Body of pancreas (tissue), 4 donors: ENCODE results near the gene PPP3CB. TPM values are rescaled to one million over a fixed set of nuclear protein-coding genes. Genes with fewer than 3 reads are reported as not detected.

Experiments
- ATAC-seq: fragments of 150-250 bp; one replicate; pipeline ENCODE4 v1.9.1; 2016
- DNase-seq, 4 donors: peaks; one replicate each; pipeline ENCODE4 v3.0.0-alpha.2; 2019
- H3K27ac ChIP-seq, 4 donors: fragments of 200-600 bp; sonication (generic); 1 replicate in 3 of 4; 2 replicates in 1 of 4; pipeline versions ENCODE4 v1.5.1 to v1.6.1; 2016 to 2019; ENCODE audit warnings: mild to moderate bottlenecking in 1 of 4, mixed read lengths in 1 of 4, moderate library complexity in 1 of 4
- H3K27me3 ChIP-seq, 2 donors: fragments of 200-600 bp; sonication (generic); one replicate each; pipeline ENCODE4 v1.6.0; 2016; ENCODE audit warnings: mild to moderate bottlenecking in 1 of 2
- H3K36me3 ChIP-seq, 2 donors: fragments of 200-600 bp; sonication (generic); replicated peaks in 1 of 2; 2 replicates each; pipeline ENCODE4 v1.5.1; 2016; ENCODE audit warnings: low read depth in 2 of 2; ENCODE audit not compliant: insufficient read depth in 1 of 2
- H3K4me1 ChIP-seq: fragments of 200-600 bp; sonication (generic); one replicate; pipeline ENCODE4 v1.6.0; 2016
- H3K4me3 ChIP-seq, 2 donors: fragments of 200-600 bp; sonication (generic); 1 replicate in 1 of 2; 2 replicates in 1 of 2; pipeline ENCODE4 v1.5.1; 2016 to 2019
- H3K9me3 ChIP-seq, 3 donors: fragments of 200-600 bp; sonication (generic); 1 replicate in 2 of 3; 2 replicates in 1 of 3; pipeline ENCODE4 v1.5.1; 2016
- POLR2A ChIP-seq, 3 donors: fragments of 450-650 bp; IDR thresholded peaks; one replicate each; pipeline ENCODE4 v1.6.1; 2016; ENCODE audit warnings: antibody characterized with exemption in 3 of 3, mild to moderate bottlenecking in 2 of 3
- WGBS, 2 donors: methylation state at CpG; one replicate each; pipeline ENCODE4 v1.1.5; 2017; 5-methylcytosine and 5-hydroxymethylcytosine counted together
- intact Hi-C: fragments of 100-400 bp; cut with DNase I; formaldehyde crosslinking; loops from one replicate; pipeline ENCODE4 v1.15.1; 2023
- total RNA-seq, 2 donors: library from RNA; depleted of rRNA; stranded (reverse); fragments of >200 nt; gene quantifications; one replicate each; pipeline ENCODE4 v1.1.0, GENCODE V29; 2016
- TF ChIP-seq, protein P1 (sequence below), 7 experiments: fragments of 450-650 bp in 4 of 7; fragments of 200-600 bp in 3 of 7; sonication (generic) in 3 of 7; IDR thresholded peaks; one replicate each; pipeline ENCODE4 v1.5.1; 2016 to 2019; ENCODE audit warnings: antibody characterized with exemption in 7 of 7

PPP3CB gene
- total RNA-seq, 2 donors from 2014 or later, result 20.4 to 27.5 TPM

DNA sequence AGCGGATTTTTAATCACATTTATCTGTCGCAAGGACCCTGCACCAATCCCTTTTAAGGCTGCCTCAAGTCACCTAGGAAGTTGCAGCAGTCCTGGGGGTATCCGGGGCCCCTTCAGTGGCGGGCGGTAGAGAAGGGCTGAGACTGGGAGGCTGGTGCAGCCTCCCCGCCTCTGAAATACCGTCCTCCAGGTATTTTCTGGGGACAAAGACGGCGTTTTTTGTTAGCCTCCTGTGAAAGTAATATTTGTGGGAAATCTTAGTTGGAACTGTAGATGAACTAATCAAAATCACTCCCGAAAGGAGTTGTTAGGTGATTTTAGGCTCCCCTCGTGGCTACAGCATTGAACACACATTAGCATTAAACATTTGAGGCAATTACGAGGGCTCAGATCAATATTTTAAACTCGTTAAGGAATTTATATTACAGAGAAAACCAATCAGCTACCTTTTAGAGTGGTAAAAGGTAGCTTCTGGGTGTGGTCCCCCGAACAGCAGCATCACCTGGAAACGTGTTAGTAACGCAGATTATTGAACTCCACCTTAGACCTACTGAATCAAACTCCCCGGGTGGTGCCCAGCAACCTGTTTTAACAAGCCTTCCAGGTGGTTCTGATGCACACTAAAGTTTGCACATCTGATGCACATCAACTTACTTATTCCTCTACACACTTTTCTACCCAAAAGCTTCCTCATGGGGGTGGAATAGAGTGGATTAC is 81.4 kb downstream of the PPP3CB start:
- peak; percentile 23 for ATAC-seq
- 0 to 3% methylated on average over 14 to 17 of the region's 17 CpGs for WGBS, 2 donors

DNA sequence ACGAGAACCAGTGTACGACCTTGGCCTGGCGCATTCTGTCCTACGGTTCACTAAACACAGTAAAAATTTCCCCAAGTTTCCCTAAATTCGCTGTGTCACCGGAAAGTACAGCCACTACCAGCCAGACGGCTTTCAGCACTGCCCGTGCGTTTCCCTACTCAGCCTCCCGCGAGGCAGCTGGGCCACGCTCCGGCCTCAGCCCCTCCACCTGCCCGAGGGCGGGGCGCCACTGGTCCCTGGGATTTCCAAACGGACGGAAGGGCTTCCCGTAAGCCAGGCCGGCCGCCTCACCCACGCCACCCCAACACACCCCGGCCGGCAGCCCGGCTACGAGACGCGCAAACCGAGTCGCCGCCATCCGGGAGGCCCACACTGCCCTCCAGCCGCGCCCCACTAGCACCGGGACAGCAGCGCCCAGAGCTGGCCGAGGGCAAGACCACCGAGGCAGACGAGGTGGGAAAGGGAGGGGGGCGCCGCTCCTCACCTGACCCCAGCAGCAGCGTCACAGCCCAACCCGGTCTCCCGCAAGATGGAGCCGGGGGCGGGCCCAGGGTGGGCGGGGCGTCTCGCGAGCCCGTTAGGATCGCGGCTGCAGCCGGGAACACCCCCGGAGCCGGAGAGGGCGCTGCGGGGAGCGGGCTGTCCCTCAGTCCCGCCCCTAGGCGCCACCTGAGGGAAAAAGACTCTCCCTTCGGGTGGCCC is 82.1 kb downstream of the PPP3CB start, which contains the start of gene ANXA7:
Gene ANXA7, minus strand, starts transcription at position 531 of the 702 bp plus-strand sequence. CDS start 13,202 bp downstream, outside the sequence.
- H3K4me1 ChIP-seq, result peaks cover 36% of the 10 kb centered on the region
- peak; percentile 80 to 92 (median 89) for TF ChIP-seq POLR2A (IDR thresholded peaks at IDR 0.05)
- TF ChIP-seq, protein P1, sequence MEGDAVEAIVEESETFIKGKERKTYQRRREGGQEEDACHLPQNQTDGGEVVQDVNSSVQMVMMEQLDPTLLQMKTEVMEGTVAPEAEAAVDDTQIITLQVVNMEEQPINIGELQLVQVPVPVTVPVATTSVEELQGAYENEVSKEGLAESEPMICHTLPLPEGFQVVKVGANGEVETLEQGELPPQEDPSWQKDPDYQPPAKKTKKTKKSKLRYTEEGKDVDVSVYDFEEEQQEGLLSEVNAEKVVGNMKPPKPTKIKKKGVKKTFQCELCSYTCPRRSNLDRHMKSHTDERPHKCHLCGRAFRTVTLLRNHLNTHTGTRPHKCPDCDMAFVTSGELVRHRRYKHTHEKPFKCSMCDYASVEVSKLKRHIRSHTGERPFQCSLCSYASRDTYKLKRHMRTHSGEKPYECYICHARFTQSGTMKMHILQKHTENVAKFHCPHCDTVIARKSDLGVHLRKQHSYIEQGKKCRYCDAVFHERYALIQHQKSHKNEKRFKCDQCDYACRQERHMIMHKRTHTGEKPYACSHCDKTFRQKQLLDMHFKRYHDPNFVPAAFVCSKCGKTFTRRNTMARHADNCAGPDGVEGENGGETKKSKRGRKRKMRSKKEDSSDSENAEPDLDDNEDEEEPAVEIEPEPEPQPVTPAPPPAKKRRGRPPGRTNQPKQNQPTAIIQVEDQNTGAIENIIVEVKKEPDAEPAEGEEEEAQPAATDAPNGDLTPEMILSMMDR (IDR thresholded peaks at IDR 0.05), result peak in 4 of 7 experiments; percentile 25 to 47 (median 38)
- ATAC-seq (peak; percentile 95), DNase-seq (peak; percentile 95 to 97 (median 95))
- peak within 1 kb of the TSS; percentile 81 to 86 for H3K4me3 ChIP-seq
- no peaks in the 10 kb centered on the region for H3K27me3 ChIP-seq
- peak within 1 kb of the TSS; percentile 96 to 100 (median 98) for H3K27ac ChIP-seq
- H3K36me3 ChIP-seq, result no peaks in the 10 kb centered on the region
- no peaks in the 10 kb centered on the region for H3K9me3 ChIP-seq
- 0 to 1% methylated on average over 4 to 48 of the region's 62 CpGs for WGBS, 2 donors
- intact Hi-C loops, result no loop called here

More for the DNA sequence above, 81.4 kb downstream of the PPP3CB start:
- Histone ChIP-seq H3K27ac (peak overlapping the region; percentile 96 to 100 (median 98)), H3K4me1 (peaks cover 29% of the 10 kb centered on the region), H3K27me3 (no peaks in the 10 kb centered on the region), H3K9me3 (no peaks in the 10 kb centered on the region), H3K36me3 (no peaks in the 10 kb centered on the region), H3K4me3 (peak overlapping the region; percentile 81 to 86)
- no peak for TF ChIP-seq POLR2A (IDR thresholded peaks at IDR 0.05)
- TF ChIP-seq, protein P1 (IDR thresholded peaks at IDR 0.05), result peak in 1 of 7 experiments; percentile 34
- no peak for DNase-seq
- intact Hi-C loops, result no loop called here

DNA sequence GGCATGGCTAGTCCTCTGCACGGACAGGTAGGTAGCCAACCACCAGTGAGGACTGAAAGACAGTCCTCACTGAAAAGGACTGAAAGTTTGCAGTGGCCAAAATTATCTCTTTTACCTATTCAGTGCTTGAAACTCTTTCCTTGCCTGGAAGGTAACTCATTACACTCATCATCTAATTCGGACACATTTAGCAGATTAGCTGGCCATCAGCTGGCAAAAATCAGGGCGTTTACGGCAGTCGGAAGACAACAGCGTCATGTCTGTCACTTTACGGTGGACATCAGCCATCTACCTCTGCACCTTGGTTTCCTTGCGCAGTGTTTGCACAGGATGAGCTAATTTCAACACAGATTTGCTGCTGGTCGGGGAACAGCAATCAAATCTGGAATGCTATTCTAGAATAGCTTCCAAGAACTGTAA is 82.7 kb downstream of the PPP3CB start:
- peak; percentile 63 to 76 (median 64) for DNase-seq
- TF ChIP-seq, protein P1 (IDR thresholded peaks at IDR 0.05), result no peak
- Histone ChIP-seq H3K4me3 (peak overlapping the region; percentile 81 to 86), H3K4me1 (peaks cover 37% of the 10 kb centered on the region), H3K9me3 (no peaks in the 10 kb centered on the region), H3K27ac (peak overlapping the region; percentile 96 to 100 (median 98)), H3K27me3 (no peaks in the 10 kb centered on the region), H3K36me3 (no peaks in the 10 kb centered on the region)
- intact Hi-C loops, result no loop called here
- peak; percentile 70 for ATAC-seq
- 0 to 1% methylated on average over 9 of the region's 9 CpGs for WGBS, 2 donors

DNA sequence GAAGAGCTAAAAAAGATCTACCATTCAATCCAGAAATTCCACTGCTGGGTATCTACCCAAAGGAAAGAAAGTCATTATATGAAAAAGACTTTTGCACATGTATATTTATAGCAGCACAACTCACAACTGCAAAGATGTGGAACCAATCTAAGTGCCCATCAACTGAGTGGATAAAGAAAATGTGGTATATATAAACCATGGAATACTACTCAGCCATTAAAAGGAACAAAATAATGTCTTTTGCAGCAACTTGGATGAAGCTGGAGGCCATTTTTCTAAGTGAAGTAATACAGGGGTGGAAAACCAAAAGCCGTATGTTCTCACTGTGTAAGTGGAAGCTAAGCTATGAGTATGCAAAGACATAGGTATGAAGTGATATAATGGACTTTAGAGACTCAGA is 84.9 kb downstream of the PPP3CB start:
- TF ChIP-seq, protein P1 (IDR thresholded peaks at IDR 0.05), result no peak
- 83 to 97% methylated on average over 1 of the region's 1 CpG for WGBS, 2 donors
- intact Hi-C loops, result no loop called here
- no peak overlapping the region for H3K27ac ChIP-seq
- no peaks in the 10 kb centered on the region for H3K9me3 ChIP-seq
- DNase-seq (no peak), ATAC-seq (no peak)
- no peak overlapping the region for H3K4me3 ChIP-seq
- H3K27me3 ChIP-seq, result no peaks in the 10 kb centered on the region
- peaks cover 45% of the 10 kb centered on the region for H3K4me1 ChIP-seq
- no peaks in the 10 kb centered on the region for H3K36me3 ChIP-seq
